Pancreas (tissue), 10 donors: ENCODE results near the gene PIGW. TPM values are rescaled to one million over a fixed set of nuclear protein-coding genes. Genes with fewer than 3 reads are reported as not detected.
"Not testable (repeated sequence)": the region's sequence is repeated elsewhere in the genome, so short reads cannot be mapped to it uniquely, and the experiment has no call there.

Experiments used
- ATAC-seq, 4 donors: fragments of 200-7000 bp; cut with Tn5 transposase; one replicate each; pipeline versions ENCODE4 v1.8.0 to v1.9.1; 2020; ENCODE audit warnings: mild to moderate bottlenecking in 4 of 4, moderate library complexity in 4 of 4
- DNase-seq, 6 donors: peaks; one replicate each; pipeline ENCODE4 v3.0.0-alpha.2; 2020
- FAIRE-seq: peaks from 2 replicates; lab custom pipeline; 2012; peaks lifted over from hg19 to GRCh38; lab: Jason Lieb, UNC
- H3K27ac ChIP-seq, 4 donors: fragments of 200-600 bp; sonication (generic); 1 replicate in 3 of 4; 2 replicates in 1 of 4; pipeline versions ENCODE4 v1.5.0 to v1.8.0; 2020
- H3K27me3 ChIP-seq, 4 donors: fragments of 200-600 bp; one replicate each; pipeline ENCODE4 v1.8.0; 2021
- H3K36me3 ChIP-seq, 3 donors: fragments of 200-600 bp; sonication (generic) in 1 of 3; one replicate each; pipeline versions ENCODE4 v1.5.0 to v1.8.0; 2020 to 2021
- H3K4me1 ChIP-seq, 3 donors: fragments of 200-600 bp; one replicate each; pipeline ENCODE4 v1.8.0; 2021
- H3K4me3 ChIP-seq, 4 donors: fragments of 200-600 bp; sonication (generic) in 2 of 4; one replicate each; pipeline versions ENCODE4 v1.5.0 to v1.8.0; 2020 to 2021
- H3K9me3 ChIP-seq, 4 donors: fragments of 200-600 bp; one replicate each; pipeline ENCODE4 v1.8.0; 2021
- WGBS, 2 donors: extraction: QIAGEN DNeasy Blood & Tissue Kit; methylation state at CpG; one replicate each; pipeline ENCODE4 v1.1.7; 2013; 5-methylcytosine and 5-hydroxymethylcytosine counted together
- intact Hi-C, 3 donors: fragments of 100-400 bp; cut with DNase I; formaldehyde crosslinking; loops; one replicate each; pipeline versions ENCODE4 v1.11.1 to v1.14.2; 2022
- polyA plus RNA-seq, 2 donors: library from polyadenylated mRNA; stranded (reverse); fragments of 200-250 nt; gene quantifications; one replicate each; pipeline ENCODE4 v1.2.3, GENCODE V29; 2013
- total RNA-seq, 6 donors: library from RNA; stranded (reverse); fragmentation: NEBNext Ultra II Directional in 4 of 6; extraction: Animal tissue kit (Norgen Biotek cat#: 25700) in 4 of 6; gene quantifications; one replicate each; pipeline versions ENCODE4 v1.2.1 to v1.2.4, GENCODE V29; 2021 to 2023
- TF ChIP-seq, protein P1 (sequence below), 4 donors: fragments of 200-600 bp; sonication (generic) in 3 of 4; IDR thresholded peaks; one replicate each; pipeline versions ENCODE4 v1.5.0 to v1.8.0; 2021; ENCODE audit warnings: antibody characterized with exemption in 4 of 4
- donor health status: healthy with polysubstance abuse.
- donor health status: DM: no; HTN: no; CAD: no; lungs with moderate emphysema.
- donor health status: DM: no; HTN: no; CAD: no.
- donor health status: control.
- donor health status: control.
- donor health status: Bipolar disorder and iron deficiency.
- donor health status: DM: yes; HTN: yes; CAD: no.
- donor health status: DM: no; HTN: no; CAD: no.
- donor health status: DM: no; HTN: no; CAD: no.
- donor health status: DM: yes; HTN: yes; CAD: no.

PIGW gene
- total and polyA plus RNA-seq, 8 donors, result 1.1 to 3.9 (median 2.9) TPM

DNA sequence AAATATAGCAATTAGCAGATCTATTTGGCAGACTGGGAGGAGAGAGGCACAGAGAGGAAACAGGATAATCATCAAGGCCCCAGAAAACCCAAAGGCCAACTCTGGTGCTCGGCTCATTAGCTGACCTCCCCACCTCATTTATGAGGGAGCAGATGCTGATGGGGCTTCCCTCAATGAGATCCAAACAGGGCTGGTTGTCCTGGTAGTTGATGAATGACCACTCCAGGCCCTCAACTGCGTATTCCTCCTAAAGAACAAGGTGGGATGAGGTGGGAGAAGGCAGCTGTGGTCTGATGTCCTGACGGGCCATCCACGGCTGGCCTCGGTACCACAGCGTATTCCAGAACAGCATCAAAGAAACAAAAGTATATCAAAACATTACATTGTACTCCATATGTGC, 27.5 kb upstream of the PIGW start:
- 93 to 95% methylated on average over 6 of the region's 6 CpGs for WGBS, 2 donors
- DNase-seq, result no peak
- Histone ChIP-seq H3K27me3 (no peaks in the 10 kb centered on the region), H3K36me3 (peaks cover 0 to 9% (median 3%) of the 10 kb centered on the region in 3 donors), H3K4me3 (no peak overlapping the region), H3K4me1 (no peaks in the 10 kb centered on the region), H3K27ac (no peak overlapping the region), H3K9me3 (no peaks in the 10 kb centered on the region)
- TF ChIP-seq, protein P1, sequence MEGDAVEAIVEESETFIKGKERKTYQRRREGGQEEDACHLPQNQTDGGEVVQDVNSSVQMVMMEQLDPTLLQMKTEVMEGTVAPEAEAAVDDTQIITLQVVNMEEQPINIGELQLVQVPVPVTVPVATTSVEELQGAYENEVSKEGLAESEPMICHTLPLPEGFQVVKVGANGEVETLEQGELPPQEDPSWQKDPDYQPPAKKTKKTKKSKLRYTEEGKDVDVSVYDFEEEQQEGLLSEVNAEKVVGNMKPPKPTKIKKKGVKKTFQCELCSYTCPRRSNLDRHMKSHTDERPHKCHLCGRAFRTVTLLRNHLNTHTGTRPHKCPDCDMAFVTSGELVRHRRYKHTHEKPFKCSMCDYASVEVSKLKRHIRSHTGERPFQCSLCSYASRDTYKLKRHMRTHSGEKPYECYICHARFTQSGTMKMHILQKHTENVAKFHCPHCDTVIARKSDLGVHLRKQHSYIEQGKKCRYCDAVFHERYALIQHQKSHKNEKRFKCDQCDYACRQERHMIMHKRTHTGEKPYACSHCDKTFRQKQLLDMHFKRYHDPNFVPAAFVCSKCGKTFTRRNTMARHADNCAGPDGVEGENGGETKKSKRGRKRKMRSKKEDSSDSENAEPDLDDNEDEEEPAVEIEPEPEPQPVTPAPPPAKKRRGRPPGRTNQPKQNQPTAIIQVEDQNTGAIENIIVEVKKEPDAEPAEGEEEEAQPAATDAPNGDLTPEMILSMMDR (IDR thresholded peaks at IDR 0.05), result no peak
- intact Hi-C loops, result no loop called here
- no peak for ATAC-seq
- no peak for FAIRE-seq

GRCh38 chr17:36508439-36508838, 26.3 kb upstream of the PIGW start:
- not testable (repeated sequence) for H3K9me3 ChIP-seq
- 89 to 100% methylated on average over 2 of the region's 2 CpGs for whole genome bisulfite sequencing, 2 donors

DNA sequence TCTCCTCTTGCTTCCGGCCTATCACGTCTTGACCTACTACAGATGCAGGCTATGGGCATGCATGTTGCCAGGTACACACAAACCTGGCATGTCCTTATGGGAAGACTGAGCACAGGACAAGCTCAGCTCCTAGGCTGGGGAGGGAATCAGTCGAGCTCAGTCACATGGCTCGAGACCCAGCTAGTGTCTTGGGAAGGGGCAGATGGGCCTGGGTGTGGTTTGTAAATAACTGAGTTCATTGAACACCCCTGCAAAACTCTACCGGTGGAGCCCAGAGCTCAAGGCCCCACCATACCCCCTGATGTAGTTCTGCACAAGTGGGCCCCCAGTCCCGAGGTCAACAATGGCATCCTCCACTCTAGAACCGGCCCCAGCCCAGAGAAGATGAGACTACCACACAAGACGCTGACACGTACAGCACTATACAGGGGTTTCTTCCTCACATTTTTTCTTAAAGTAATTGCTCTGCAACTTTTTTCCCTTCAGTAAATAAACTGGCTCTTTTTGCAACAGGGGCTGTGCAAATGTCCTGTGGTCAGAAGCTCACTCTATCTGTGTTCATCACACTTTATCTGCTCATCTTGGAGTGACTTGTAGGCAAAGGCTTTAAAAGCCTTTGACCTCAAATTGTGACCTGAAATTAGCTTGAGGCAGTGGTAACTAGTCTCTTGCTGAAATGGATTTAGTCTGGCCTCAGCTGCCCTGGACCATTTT, 25.4 kb upstream of the PIGW start:
- Histone ChIP-seq H3K9me3 (no peaks in the 10 kb centered on the region), H3K36me3 (peaks cover 0 to 9% (median 0%) of the 10 kb centered on the region in 3 donors), H3K4me1 (no peaks in the 10 kb centered on the region), H3K27ac (no peak overlapping the region), H3K27me3 (no peaks in the 10 kb centered on the region), H3K4me3 (no peak overlapping the region)
- WGBS, 2 donors, result 93 to 95% methylated on average over 9 of the region's 9 CpGs
- TF ChIP-seq, protein P1 (IDR thresholded peaks at IDR 0.05), result no peak
- FAIRE-seq (no peak), ATAC-seq (no peak), DNase-seq (no peak)
- intact Hi-C loops, result no loop called here

More at GRCh38 chr17:36508439-36508838, 26.3 kb upstream of the PIGW start:
- H3K4me1 ChIP-seq, H3K27me3 ChIP-seq, H3K27ac ChIP-seq, ATAC-seq, FAIRE-seq, DNase-seq, H3K4me3 ChIP-seq, H3K36me3 ChIP-seq, intact Hi-C loops: not testable (repeated sequence)

- no peaks in the 10 kb centered on the region for H3K9me3 ChIP-seq
- TF ChIP-seq, protein P1 (IDR thresholded peaks at IDR 0.05), result no peak
- DNase-seq, result no peak
- H3K27ac ChIP-seq, result no peak overlapping the region
- intact Hi-C loops, result no loop called here
- no peak for FAIRE-seq
- no peaks in the 10 kb centered on the region for H3K27me3 ChIP-seq
- H3K36me3 ChIP-seq, result no peaks in the 10 kb centered on the region
- 89 to 90% methylated on average over 14 of the region's 14 CpGs for WGBS, 2 donors
- no peak overlapping the region for H3K4me3 ChIP-seq
- no peaks in the 10 kb centered on the region for H3K4me1 ChIP-seq
- no peak for ATAC-seq
Observed at GRCh38 chr17:36510636-36511035, 24.2 kb upstream of the PIGW start.

GRCh38 chr17:36511216-36511615, 23.6 kb upstream of the PIGW start:
- TF ChIP-seq, protein P1 (IDR thresholded peaks at IDR 0.05), result no peak

More at GRCh38 chr17:36511216-36511615, 23.6 kb upstream of the PIGW start:
- Histone ChIP-seq H3K9me3 (no peaks in the 10 kb centered on the region), H3K27ac (no peak overlapping the region), H3K27me3 (no peaks in the 10 kb centered on the region), H3K4me3 (no peak overlapping the region), H3K4me1 (no peaks in the 10 kb centered on the region), H3K36me3 (no peaks in the 10 kb centered on the region)
- DNase-seq (no peak), FAIRE-seq (no peak), ATAC-seq (no peak)
- WGBS, 2 donors, result 93 to 96% methylated on average over 6 of the region's 6 CpGs
- intact Hi-C loops, result no loop called here
